Stimulated activated CD4-positive, alpha-beta T cell treated with anti-CD3 and anti-CD28 coated beads, Interleukin-15, amount 100 ng/mL, for 24 hours (primary cell): Measurements from ENCODE around the gene CLK3.
"Not testable (repeated sequence)": the region's sequence is repeated elsewhere in the genome, so short reads cannot be mapped to it uniquely, and the experiment has no call there.

ENCODE experiments used
- DNase-seq: peaks from one replicate; pipeline ENCODE4 v3.0.0-alpha.2; 2020

Gene CLK3

GRCh38 chr15:74621936-74622335, 6.3 kb downstream of the CLK3 start:
- DNase-seq = no peak

- DNase-seq = no peak
Observed at GRCh38 chr15:74622758-74623157, 7.1 kb downstream of the CLK3 start.

- no peak for DNase-seq
Observed at GRCh38 chr15:74624020-74624602, 8.5 kb downstream of the CLK3 start.

GRCh38 chr15:74625693-74626092, 10.1 kb downstream of the CLK3 start:
- no peak for DNase-seq

GRCh38 chr15:74626336-74626735, 10.7 kb downstream of the CLK3 start:
- DNase-seq = no peak

GRCh38 chr15:74626752-74627692, 11.4 kb downstream of the CLK3 start:
- no peak for DNase-seq

- no peak for DNase-seq
Observed at GRCh38 chr15:74627766-74628165, 12.1 kb downstream of the CLK3 start.

GRCh38 chr15:74628199-74628598, 12.6 kb downstream of the CLK3 start:
- no peak for DNase-seq

GRCh38 chr15:74628949-74629348, 13.3 kb downstream of the CLK3 start:
- no peak for DNase-seq

GRCh38 chr15:74629696-74630095, 14.1 kb downstream of the CLK3 start:
- DNase-seq = not testable (repeated sequence)

- no peak for DNase-seq
Observed at GRCh38 chr15:74630284-74631086, 14.8 kb downstream of the CLK3 start.

GRCh38 chr15:74631087-74631385, 15.4 kb downstream of the CLK3 start:
- DNase-seq = no peak

GRCh38 chr15:74631408-74631807, 15.8 kb downstream of the CLK3 start:
- DNase-seq = no peak

- DNase-seq = peak; percentile 75
Observed at GRCh38 chr15:74631935-74632560, 16.4 kb downstream of the CLK3 start.

- DNase-seq = no peak
Observed at GRCh38 chr15:74632601-74633000, 17.0 kb downstream of the CLK3 start.

GRCh38 chr15:74633781-74634180, 18.1 kb downstream of the CLK3 start:
- DNase-seq = no peak

GRCh38 chr15:74635228-74635627, 19.6 kb downstream of the CLK3 start:
- peak; percentile 79 for DNase-seq

GRCh38 chr15:74636984-74637383, 21.3 kb downstream of the CLK3 start:
- no peak for DNase-seq

GRCh38 chr15:74641151-74641550, 25.5 kb downstream of the CLK3 start:
- DNase-seq = no peak

GRCh38 chr15:74642348-74642733, 26.7 kb downstream of the CLK3 start:
- no peak for DNase-seq

GRCh38 chr15:74642734-74643664, 27.4 kb downstream of the CLK3 start:
- DNase-seq = no peak

- DNase-seq = no peak
Observed at GRCh38 chr15:74643665-74644204, 28.1 kb downstream of the CLK3 start.
